GM12878 (cell line): ENCODE results near the gene SCAI. TPM values are rescaled to one million over a fixed set of nuclear protein-coding genes. Genes with fewer than 3 reads are reported as not detected.

Experiments used
- BHLHE40 ChIP-seq, 2 experiments: fragments of 450-650 bp in 1 of 2; IDR thresholded peaks; 2 replicates each; pipeline ENCODE4 v1.6.1; 2011 to 2017; ENCODE audit warnings: low read depth in 2 of 2, borderline replicate concordance in 1 of 2, improper control_type of control experiment in 1 of 2, low read length in 1 of 2, mild to moderate bottlenecking in 1 of 2
- GABPA ChIP-seq: IDR thresholded peaks from 2 replicates; pipeline ENCODE4 v1.6.1; 2014; ENCODE audit warnings: antibody characterized with exemption, low read depth, mild to moderate bottlenecking, inconsistent platforms
- KAT2A ChIP-seq: conservative IDR thresholded peaks from 2 replicates; pipeline ENCODE4 v1.6.1; 2011; ENCODE audit warnings: low read depth, low read length; ENCODE audit not compliant: control insufficient read depth
- PAX5 ChIP-seq: IDR thresholded peaks from 2 replicates; pipeline ENCODE4 v1.6.1; 2011; ENCODE audit warnings: low read depth, low read length, borderline replicate concordance
- POLR2A ChIP-seq: IDR thresholded peaks from 2 replicates; pipeline ENCODE4 v1.6.1; 2011; ENCODE audit warnings: low read depth, mild to moderate bottlenecking, low read length
- POLR2AphosphoS2 ChIP-seq: IDR thresholded peaks from 2 replicates; pipeline ENCODE4 v1.6.1; 2011; ENCODE audit warnings: low read depth, mild to moderate bottlenecking, low read length, improper control_type of control experiment, moderate library complexity
- REST ChIP-seq: IDR thresholded peaks from 2 replicates; pipeline ENCODE4 v1.6.1; 2012; ENCODE audit warnings: mild to moderate bottlenecking, low read depth, low read length
- SP1 ChIP-seq: IDR thresholded peaks from one replicate; pipeline ENCODE4 v1.6.1; 2011; ENCODE audit warnings: low read depth, low read length
- SREBF1 ChIP-seq: IDR thresholded peaks from 2 replicates; pipeline ENCODE4 v1.6.1; 2012; ENCODE audit warnings: mild to moderate bottlenecking, low read length
- STAT3 ChIP-seq: IDR thresholded peaks from 2 replicates; pipeline ENCODE4 v1.6.1; 2011; ENCODE audit warnings: low read depth, low read length, improper control_type of control experiment
- polyA plus RNA-seq, 11 experiments: library from polyadenylated mRNA; depleted of rRNA in 4 of 11; unstranded in 6 of 11; stranded (reverse) in 5 of 11; fragments of >200 nt; fragmentation: Nextera tagmentation in 4 of 11; fragmentation: Illumina TruSeq in 1 of 11; extraction: Ambion mirVana in 4 of 11; extraction: Trizol in 1 of 11; gene quantifications; 1 replicate in 1 of 11; 2 replicates in 10 of 11; pipeline versions ENCODE4 v1.2.1 to v1.2.3, GENCODE V29; 2011 to 2016; ENCODE audit warnings: inconsistent platforms in 2 of 11, missing spikeins in 2 of 11, low read depth in 1 of 11
- total RNA-seq, 4 experiments: library from RNA; depleted of rRNA in 3 of 4; stranded (reverse); fragments of >200 nt in 3 of 4; fragmentation: Illumina TruSeq in 1 of 4; extraction: Trizol in 1 of 4; gene quantifications; 2 replicates each; pipeline versions ENCODE4 v1.2.1 to v1.2.3, GENCODE V29; 2013 to 2021
- TF ChIP-seq, protein P1 (sequence below), 3 experiments: IDR thresholded peaks in 2 of 3; conservative IDR thresholded peaks in 1 of 3; 2 replicates each; pipeline ENCODE4 v1.5.1; 2011; ENCODE audit warnings: low read depth in 3 of 3, low read length in 3 of 3, mild to moderate bottlenecking in 3 of 3, control low read depth in 2 of 3, moderate library complexity in 2 of 3, inconsistent platforms in 1 of 3, mixed read lengths in 1 of 3; ENCODE audit not compliant: control insufficient read depth in 2 of 3, insufficient read depth in 1 of 3; ENCODE audit errors: extremely low read depth in 1 of 3
- TF ChIP-seq, protein P2 (sequence below): IDR thresholded peaks from 2 replicates; pipeline ENCODE4 v1.6.1; 2012; ENCODE audit warnings: low read depth, low read length, improper control_type of control experiment
- TF ChIP-seq, protein P3 (sequence below): fragments of 450-650 bp; IDR thresholded peaks from 2 replicates; pipeline ENCODE4 v1.6.1; 2016; ENCODE audit warnings: mild to moderate bottlenecking

The SCAI gene
- total and polyA plus RNA-seq, 10 of the 15 experiments (the other 5 are each of a cell fraction or from before 2014, with no cell fraction given) = 0.52 to 8.8 (median 5.1) TPM

DNA sequence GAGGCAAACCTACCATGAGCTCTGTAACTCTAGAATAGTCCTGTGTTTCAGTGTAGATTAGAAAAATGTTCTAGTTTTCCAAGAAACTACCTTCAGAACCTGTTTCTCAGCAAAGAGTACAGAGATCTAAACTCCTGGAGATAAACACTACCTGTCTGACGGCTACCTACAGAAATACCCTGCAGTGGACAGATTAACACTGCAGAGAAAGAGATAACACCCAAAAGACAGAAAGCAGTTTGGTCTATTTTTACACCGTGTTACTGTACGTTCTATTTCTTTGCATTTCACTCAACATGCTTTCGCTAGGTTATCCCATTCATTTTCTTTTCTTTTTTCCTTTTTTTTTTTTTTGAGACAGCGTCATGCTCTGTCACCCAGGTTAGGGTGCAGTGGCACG lies 11.6 kb downstream of the SCAI start (continued):
- TF ChIP-seq REST (no peak), STAT3 (no peak), SP1 (no peak), PAX5 (no peak), GABPA (no peak), BHLHE40 (IDR thresholded peaks at IDR 0.05; ENCODE audit: borderline replicate concordance in 1 of 2, low read depth in 2 of 2, low read length in 1 of 2) (no peak), KAT2A (no peak), POLR2AphosphoS2 (no peak), POLR2A (no peak), SREBF1 (no peak)
- TF ChIP-seq, protein P1, sequence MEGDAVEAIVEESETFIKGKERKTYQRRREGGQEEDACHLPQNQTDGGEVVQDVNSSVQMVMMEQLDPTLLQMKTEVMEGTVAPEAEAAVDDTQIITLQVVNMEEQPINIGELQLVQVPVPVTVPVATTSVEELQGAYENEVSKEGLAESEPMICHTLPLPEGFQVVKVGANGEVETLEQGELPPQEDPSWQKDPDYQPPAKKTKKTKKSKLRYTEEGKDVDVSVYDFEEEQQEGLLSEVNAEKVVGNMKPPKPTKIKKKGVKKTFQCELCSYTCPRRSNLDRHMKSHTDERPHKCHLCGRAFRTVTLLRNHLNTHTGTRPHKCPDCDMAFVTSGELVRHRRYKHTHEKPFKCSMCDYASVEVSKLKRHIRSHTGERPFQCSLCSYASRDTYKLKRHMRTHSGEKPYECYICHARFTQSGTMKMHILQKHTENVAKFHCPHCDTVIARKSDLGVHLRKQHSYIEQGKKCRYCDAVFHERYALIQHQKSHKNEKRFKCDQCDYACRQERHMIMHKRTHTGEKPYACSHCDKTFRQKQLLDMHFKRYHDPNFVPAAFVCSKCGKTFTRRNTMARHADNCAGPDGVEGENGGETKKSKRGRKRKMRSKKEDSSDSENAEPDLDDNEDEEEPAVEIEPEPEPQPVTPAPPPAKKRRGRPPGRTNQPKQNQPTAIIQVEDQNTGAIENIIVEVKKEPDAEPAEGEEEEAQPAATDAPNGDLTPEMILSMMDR (IDR thresholded peaks at IDR 0.05 in 2 of 3, conservative IDR thresholded peaks at IDR 0.05 in 1 of 3; ENCODE audit: control insufficient read depth in 2 of 3, extremely low read depth in 1 of 3, insufficient read depth in 1 of 3, low read depth in 3 of 3, low read length in 3 of 3) = no peak
- TF ChIP-seq, protein P2, sequence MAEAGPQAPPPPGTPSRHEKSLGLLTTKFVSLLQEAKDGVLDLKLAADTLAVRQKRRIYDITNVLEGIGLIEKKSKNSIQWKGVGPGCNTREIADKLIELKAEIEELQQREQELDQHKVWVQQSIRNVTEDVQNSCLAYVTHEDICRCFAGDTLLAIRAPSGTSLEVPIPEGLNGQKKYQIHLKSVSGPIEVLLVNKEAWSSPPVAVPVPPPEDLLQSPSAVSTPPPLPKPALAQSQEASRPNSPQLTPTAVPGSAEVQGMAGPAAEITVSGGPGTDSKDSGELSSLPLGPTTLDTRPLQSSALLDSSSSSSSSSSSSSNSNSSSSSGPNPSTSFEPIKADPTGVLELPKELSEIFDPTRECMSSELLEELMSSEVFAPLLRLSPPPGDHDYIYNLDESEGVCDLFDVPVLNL = no peak
- TF ChIP-seq, protein P3, sequence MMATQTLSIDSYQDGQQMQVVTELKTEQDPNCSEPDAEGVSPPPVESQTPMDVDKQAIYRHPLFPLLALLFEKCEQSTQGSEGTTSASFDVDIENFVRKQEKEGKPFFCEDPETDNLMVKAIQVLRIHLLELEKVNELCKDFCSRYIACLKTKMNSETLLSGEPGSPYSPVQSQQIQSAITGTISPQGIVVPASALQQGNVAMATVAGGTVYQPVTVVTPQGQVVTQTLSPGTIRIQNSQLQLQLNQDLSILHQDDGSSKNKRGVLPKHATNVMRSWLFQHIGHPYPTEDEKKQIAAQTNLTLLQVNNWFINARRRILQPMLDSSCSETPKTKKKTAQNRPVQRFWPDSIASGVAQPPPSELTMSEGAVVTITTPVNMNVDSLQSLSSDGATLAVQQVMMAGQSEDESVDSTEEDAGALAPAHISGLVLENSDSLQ = no peak
